GM18519 (cell line): Measurements from ENCODE around the gene MAK.
"Not testable (repeated sequence)": the region's sequence is repeated elsewhere in the genome, so short reads cannot be mapped to it uniquely, and the experiment has no call there.

Experiments used
- ATAC-seq: cut with Tn5 transposase; IDR thresholded peaks from one replicate; pipeline ENCODE4 v1.9.1; 2021; ENCODE audit warnings: mild to moderate bottlenecking, moderate library complexity; ENCODE audit not compliant: unreplicated experiment, low FRiP score

The MAK gene

DNA sequence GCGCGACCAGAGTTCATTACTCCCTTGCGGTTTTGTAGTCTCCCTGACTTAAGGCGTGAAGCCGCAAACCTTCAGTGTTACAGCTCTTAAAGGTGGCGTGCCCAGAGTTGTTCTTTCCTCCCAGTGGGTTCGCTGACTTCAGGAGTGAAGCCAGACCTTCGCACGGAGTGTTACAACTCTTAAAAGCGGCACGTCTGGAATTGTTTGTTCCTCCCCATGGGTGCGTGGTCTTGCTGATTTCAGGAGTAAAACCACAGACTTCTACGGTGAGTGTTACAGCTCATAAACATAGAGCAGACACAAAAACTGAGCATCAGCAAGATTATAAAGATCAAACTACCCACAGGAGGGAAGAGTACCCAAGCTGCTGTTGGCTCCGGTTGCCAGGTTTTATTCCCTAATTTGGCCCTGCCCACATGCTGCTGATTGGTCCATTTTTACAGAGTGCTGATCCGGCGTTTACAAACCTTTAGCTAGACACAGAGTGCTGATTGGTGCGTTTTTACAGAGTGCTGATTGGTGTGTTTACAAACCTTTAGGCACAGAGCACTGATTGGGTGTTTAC lies 105.1 kb downstream of the MAK start:
- ATAC-seq = no peak

DNA sequence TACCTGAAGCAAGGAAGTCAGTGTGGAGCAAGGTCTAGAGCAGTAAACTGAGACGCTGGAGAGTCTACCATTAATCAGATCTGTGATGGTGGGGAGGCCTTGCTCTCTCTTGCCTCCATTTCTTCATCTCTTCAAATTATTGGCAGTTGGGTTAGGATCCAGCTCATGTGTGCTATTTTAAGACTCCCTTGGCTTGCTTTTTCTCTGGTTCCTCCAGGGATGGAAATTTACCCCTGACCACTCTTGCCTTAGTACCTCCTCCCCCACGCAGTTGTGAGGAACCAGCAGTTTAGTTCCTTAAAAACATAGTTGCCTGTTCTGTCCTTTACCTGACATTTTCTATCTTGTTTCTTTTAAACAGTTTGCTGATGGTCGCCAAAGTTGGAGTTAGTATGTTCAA lies 108.1 kb downstream of the MAK start:
- no peak for ATAC-seq

DNA sequence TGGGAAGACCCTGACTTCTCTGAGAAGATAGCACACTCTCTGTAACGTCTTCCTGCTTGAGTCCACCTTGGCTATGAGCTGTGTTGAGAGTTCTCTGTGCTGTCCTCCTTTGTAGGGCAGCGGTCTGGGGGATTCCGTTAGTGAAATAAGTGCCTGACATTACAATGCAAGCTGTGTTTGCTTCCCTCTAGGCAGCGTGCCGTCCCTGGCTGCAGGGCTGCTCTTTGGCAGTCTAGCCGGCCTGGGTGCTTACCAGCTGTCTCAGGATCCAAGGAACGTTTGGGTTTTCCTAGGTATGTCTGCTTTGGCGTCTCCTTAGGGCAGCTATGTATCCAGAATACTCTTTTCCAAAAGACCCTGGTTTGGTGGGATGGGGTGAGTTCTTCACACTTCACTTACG lies 112.6 kb downstream of the MAK start:
- no peak for ATAC-seq

DNA sequence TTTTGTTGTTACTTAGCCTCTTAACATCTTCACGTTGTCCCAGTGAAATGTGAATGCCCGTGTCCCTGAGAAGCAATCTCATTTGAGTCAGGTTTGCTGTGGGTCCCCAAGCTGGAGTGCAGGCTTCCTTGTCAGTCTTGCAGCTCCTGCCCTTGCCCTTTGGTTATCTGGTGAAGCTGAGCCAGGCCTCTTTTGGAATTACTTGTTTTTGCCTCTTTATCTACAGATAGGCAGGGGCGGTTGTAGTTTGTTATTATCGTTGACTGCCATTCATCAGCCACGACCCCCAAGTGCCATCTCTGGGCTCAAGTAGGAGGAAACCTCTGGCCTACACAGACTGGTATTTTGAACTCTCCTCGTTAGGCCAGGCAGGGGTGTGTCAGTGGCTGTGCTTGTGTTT lies 113.3 kb downstream of the MAK start:
- no peak for ATAC-seq

DNA sequence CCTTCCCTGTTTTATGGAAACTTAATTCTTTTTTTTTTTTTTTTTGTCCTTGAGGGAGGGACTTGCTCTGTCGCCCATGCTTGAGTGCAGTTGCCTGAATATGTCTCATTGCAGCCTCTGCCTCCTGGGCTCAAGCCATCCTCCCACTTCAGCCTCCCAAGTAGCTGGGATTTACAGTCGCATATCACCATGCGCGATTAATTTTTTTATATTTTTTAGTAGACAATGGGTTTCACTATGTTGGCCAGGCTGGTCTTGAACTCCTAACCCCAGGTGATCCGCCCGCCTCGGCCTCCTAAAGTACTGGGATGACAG lies 114.8 kb downstream of the MAK start:
- ATAC-seq = no peak

DNA sequence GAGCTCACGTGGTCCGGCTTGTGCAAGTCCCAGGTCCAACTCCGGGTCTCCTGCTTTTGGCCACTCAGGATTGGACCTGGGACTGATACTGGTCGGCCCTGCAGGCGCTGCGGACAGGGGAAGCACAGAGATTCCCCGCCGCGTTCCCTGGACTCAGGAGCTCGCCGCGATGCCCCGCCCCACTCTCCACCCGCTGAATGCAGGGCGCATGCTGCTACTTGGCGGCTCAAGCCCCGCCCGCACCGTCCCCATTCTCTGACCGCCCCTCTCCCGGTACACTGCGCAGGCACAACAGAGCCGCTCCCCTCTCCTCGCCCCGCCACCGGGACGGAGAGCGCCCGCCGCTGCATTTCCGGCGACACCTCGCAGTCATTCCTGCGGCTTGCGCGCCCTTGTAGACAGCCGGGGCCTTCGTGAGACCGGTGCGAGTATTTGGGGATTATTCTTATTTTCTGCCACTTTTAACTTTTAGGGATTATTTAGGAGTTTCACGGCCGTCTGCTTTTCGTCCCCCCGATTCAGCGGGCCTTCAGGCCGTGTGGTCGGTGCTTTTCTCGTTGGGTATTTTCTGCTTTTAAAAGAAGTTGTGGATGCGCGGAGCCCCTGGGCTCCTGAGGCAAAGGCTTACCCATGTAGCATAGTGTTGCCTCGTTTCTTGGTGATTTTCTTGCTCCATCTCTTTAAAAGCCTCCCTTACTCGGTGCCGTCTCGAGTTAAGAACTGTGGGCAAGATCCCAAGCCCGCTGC lies 115.3 kb downstream of the MAK start, which contains the start of gene TMEM14C:
TMEM14C (plus strand) TSS at position 251 of the 747 bp plus-strand sequence. CDS start 1,544 bp downstream, outside the sequence.
- ATAC-seq = peak; percentile 93

DNA sequence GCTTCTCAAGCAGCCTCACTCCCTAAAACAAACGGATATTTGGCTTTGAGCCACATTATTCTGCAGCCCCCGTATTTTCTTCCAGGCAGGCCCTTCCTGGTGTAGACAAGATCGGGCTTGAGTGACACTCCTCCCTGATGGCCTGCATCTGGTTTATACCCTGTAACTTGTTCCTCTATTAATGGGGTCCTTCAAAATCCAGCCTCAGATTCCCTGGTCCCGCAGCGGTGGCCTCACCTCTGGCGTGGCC lies 115.8 kb downstream of the MAK start:
- ATAC-seq = no peak

DNA sequence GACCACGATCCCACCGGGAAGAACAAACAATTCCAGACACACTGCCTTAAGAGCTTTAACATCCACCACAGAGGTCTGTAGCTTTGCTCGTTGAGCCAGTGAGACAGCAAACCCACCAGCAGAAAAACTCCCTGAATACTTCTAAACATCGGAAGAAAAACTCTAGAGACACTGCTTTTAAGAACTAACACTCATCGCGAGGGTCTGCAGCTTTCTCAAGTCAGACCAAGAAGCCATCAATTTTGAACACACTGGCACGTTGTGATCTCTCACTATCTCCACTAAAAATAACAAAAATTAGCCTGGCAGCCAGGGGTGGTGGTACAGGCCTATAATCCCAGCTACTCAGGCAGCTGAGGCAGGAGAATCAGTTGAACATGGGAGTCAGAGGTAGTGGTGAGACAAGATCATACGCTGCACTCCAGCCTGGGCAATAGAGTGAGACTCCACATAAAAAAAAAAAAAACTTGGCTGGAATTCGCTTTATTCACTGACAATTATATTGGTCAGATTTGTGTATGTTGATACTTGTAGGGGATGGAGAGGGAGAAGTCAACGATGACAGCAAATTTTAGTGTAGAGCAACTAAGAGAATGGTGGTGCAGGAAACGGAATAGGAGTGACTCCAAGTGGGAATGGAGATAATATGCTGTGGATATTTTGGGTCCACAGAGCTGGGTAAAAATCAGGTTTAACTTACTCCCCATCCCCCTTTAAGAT lies 116.3 kb downstream of the MAK start:
- ATAC-seq = no peak

DNA sequence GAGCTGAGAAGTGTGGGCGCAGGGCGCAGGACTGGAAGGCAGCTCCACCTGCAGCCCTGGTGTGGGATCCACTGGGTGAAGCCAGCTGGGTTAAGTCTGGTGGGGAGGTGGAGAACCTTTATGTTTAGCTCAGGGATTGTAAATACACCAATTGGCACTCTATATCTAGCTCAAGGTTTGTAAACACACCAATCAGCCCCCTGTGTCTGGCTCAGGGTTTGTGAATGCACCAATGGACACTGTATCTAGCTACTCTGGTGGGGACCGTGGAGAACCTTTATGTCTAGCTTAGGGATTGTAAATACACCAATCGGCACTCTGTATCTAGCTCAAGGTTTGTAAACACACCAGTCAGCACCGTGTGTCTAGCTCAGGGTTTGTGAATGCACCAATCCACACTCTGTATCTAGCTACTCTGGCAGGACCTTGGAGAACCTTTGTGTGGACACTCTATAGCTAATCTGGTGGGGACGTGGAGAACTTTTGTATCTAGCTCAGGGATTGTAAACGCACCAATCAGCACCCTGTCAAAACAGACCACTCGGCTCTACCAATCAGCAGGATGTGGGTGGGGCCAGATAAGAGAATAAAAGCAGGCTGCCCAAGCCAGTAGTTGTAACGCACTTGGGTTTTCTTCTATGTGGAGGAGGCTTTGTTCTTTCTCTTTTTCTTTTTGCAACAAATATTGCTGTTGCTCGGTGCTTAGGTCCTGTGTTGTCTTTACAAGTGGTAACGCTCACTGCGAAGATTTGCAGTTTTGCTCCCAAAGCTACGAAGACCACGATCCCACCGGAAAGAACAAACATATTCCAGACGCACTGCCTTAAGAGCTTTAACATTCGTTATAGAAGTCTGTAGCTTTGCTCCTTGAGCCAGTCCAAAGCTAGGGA lies 117.1 kb downstream of the MAK start:
- not testable (repeated sequence) for ATAC-seq

DNA sequence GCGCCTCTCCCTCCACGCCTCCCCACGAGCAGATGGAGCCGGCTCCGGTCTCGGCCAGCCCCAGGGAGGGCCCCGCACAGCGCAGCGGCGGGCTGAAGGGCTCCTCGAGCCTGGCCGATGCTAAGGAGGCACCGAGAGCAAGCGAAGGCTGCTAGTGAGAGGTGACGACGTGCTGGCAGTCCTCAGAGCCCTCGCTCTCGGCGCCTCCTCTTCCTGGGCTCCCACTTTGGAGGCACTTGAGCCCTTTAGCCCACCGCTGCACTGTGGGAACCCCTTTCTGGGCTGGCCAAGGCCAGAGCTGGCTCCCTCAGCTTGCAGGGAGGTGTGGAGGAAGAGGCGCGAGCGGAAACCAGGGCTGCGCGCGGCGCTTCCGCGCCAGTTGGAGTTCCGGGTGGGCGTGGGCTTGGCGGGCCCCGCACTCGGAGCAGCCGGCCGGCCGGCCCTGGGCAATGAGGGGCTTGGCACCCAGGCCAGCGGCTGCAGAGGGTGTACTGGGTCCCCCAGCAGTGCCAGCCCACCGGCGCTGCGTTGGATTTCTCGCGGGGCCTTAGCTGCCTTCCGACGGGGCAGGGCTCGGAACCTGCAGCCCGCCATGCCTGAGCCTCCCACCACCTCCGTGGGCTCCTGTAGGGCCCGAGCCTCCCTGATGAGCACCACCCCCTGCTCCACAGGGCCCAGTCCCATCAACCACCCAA lies 117.9 kb downstream of the MAK start:
- no peak for ATAC-seq

DNA sequence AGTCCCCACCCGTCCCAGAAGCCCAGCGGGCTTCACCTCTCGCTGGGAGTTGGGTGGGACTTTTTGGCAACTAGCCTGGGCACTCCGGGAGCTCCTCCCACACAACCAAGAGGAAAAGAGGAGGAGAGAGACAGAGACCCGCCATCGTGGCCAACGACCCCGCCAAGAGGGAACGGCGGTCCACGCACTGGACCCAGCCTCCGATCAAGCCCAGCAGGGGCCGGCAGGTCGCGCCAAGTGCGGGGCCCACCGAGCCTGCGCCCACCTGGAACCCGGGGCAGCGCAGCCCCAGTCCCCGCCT lies 118.4 kb downstream of the MAK start:
- no peak for ATAC-seq

DNA sequence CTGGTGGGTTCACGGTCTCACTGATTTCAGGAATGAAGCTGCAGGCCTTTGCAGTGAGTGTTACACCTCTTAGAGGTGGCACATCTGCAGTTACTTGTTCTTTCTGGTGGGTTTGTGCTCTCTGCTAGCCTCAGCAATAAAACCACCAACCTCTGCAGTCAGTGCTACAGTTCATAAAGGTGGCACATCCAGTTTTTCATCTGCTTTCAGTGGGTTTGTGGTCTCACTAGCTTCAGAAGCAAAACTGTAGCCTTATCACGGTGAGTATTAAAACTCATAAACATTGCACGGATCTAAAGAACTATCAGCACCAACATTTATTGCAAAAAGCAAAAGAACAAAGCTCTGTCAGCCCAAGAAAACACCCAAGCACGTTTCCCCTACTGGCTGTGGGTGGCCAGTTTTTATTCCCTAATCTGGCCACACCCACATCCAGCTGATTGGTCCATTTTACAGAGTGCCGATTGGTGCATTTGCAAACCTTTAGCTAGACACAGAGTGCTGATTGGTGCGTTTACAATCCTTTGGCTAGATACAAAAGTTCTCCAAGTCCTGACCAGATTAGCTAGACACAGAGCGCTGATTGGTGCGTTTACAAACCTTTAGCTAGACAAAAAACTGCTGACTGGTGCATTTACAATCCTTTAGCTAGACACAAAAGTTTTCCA lies 118.9 kb downstream of the MAK start:
- no peak for ATAC-seq

DNA sequence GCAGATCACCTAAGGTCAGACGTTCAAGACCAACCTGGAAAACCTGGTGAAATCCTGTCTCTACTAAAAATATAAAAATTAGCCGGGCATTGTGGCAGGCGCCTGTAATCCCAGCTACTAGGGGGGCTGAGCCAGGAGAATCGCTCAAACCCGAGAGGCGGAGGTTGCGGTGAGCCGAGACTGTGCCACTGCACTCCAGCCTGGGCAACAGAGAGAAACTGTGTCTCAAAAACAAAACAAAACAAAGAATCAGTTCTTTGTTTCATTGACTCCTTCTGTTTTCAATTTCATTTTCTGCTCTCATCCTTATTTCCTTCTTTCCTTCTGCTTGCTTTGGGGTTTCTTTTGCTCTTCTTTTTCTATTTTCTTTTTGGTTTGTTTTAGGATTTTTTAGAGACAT lies 124.4 kb downstream of the MAK start:
- ATAC-seq = no peak
